ENCODE measurements around the gene ANKS6. TPM values are rescaled to one million over a fixed set of nuclear protein-coding genes. Genes with fewer than 3 reads are reported as not detected.

The ANKS6 gene
- total and polyA plus RNA-seq, 10 of the 15 experiments (the other 5 are each of a cell fraction or from before 2014, with no cell fraction given): 2.0 to 16.2 (median 6.1) TPM

GRCh38 chr9:98818764-98819163 lies 22.4 kb upstream of the ANKS6 start:
- DNase-seq (ENCODE audit: low read depth, low spot score): no peak
- BruUV-seq (replicated peaks): no TSS peak
- RAD21 ChIA-PET (ENCODE audit: unreplicated experiment): no interaction called here
- WGBS (ENCODE audit: insufficient coverage, insufficient replicate concordance, low lambda C conversion rate, missing lambda C conversion rate): 50% methylated on average over 2 of the region's 2 CpGs
- no peaks in the 10 kb centered on the region for H4K20me1 ChIP-seq (ENCODE audit: control insufficient read depth, insufficient read depth)
- H3K4me2 ChIP-seq (ENCODE audit: control insufficient read depth, insufficient read depth): no peak overlapping the region
- no peaks in the 10 kb centered on the region for H3K27me3 ChIP-seq (replicated peaks in 1 of 2; ENCODE audit: control insufficient read depth in 2 of 2, insufficient read depth in 2 of 2, low read length in 1 of 2)
- POLR2A ChIA-PET: no interaction called here
- CTCF ChIA-PET: no interaction called here
- ATAC-seq: no peak
- no peak overlapping the region for H3K4me3 ChIP-seq
- H3K9me3 ChIP-seq (replicated peaks; ENCODE audit: control insufficient read depth, insufficient read depth, low read length): no peaks in the 10 kb centered on the region
- H3K9ac ChIP-seq (ENCODE audit: control insufficient read depth, insufficient read depth, low read length): no peak overlapping the region
- intact Hi-C loops (cut with micrococcal nuclease; ENCODE audit: unreplicated experiment) (no loop called here), in situ Hi-C loops (cut with MboI) (no loop called here)
- H3K4me1 ChIP-seq (ENCODE audit: control insufficient read depth, insufficient read depth, low read length): no peaks in the 10 kb centered on the region
- no peak overlapping the region for H3K27ac ChIP-seq (ENCODE audit: control insufficient read depth, insufficient read depth)
- no peak overlapping the region for H2AFZ ChIP-seq (ENCODE audit: control insufficient read depth, low read depth, low read length)
- SMC1A ChIA-PET (ENCODE audit: uncharacterized antibody, unreplicated experiment): no interaction called here
- no peak for FAIRE-seq
- no peaks in the 10 kb centered on the region for H3K79me2 ChIP-seq (ENCODE audit: control insufficient read depth, insufficient read depth, low read length)
- no peaks in the 10 kb centered on the region for H3K36me3 ChIP-seq (ENCODE audit: control insufficient read depth in 2 of 2, insufficient read depth in 2 of 2, low read length in 1 of 2)
- TF ChIP-seq SPI1 (IDR thresholded peaks at IDR 0.05; ENCODE audit: borderline replicate concordance, insufficient read depth, low read depth, low read length) (no peak), NR2F1 (conservative IDR thresholded peaks at IDR 0.05) (no peak), CHD2 (IDR thresholded peaks at IDR 0.05; ENCODE audit: borderline replicate concordance, low read depth, low read length) (no peak), SREBF1 (IDR thresholded peaks at IDR 0.05; ENCODE audit: low read length) (no peak), NBN (IDR thresholded peaks at IDR 0.05) (no peak), JUND (IDR thresholded peaks at IDR 0.05; ENCODE audit: low read depth, low read length) (no peak), ASH2L (IDR thresholded peaks at IDR 0.05; ENCODE audit: borderline replicate concordance, low read depth) (no peak), SP1 (IDR thresholded peaks at IDR 0.05; ENCODE audit: low read depth, low read length) (no peak), SMARCA5 (IDR thresholded peaks at IDR 0.05) (no peak), FOXM1 (IDR thresholded peaks at IDR 0.05; ENCODE audit: low read depth, low read length) (no peak)
- TF ChIP-seq, protein P1, sequence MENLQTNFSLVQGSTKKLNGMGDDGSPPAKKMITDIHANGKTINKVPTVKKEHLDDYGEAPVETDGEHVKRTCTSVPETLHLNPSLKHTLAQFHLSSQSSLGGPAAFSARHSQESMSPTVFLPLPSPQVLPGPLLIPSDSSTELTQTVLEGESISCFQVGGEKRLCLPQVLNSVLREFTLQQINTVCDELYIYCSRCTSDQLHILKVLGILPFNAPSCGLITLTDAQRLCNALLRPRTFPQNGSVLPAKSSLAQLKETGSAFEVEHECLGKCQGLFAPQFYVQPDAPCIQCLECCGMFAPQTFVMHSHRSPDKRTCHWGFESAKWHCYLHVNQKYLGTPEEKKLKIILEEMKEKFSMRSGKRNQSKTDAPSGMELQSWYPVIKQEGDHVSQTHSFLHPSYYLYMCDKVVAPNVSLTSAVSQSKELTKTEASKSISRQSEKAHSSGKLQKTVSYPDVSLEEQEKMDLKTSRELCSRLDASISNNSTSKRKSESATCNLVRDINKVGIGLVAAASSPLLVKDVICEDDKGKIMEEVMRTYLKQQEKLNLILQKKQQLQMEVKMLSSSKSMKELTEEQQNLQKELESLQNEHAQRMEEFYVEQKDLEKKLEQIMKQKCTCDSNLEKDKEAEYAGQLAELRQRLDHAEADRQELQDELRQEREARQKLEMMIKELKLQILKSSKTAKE (IDR thresholded peaks at IDR 0.05; ENCODE audit: low read depth, poor library complexity, severe bottlenecking): no peak
- TF ChIP-seq, protein P2, sequence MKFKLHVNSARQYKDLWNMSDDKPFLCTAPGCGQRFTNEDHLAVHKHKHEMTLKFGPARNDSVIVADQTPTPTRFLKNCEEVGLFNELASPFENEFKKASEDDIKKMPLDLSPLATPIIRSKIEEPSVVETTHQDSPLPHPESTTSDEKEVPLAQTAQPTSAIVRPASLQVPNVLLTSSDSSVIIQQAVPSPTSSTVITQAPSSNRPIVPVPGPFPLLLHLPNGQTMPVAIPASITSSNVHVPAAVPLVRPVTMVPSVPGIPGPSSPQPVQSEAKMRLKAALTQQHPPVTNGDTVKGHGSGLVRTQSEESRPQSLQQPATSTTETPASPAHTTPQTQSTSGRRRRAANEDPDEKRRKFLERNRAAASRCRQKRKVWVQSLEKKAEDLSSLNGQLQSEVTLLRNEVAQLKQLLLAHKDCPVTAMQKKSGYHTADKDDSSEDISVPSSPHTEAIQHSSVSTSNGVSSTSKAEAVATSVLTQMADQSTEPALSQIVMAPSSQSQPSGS (IDR thresholded peaks at IDR 0.05; ENCODE audit: low read length): no peak
- TF ChIP-seq, protein P3, sequence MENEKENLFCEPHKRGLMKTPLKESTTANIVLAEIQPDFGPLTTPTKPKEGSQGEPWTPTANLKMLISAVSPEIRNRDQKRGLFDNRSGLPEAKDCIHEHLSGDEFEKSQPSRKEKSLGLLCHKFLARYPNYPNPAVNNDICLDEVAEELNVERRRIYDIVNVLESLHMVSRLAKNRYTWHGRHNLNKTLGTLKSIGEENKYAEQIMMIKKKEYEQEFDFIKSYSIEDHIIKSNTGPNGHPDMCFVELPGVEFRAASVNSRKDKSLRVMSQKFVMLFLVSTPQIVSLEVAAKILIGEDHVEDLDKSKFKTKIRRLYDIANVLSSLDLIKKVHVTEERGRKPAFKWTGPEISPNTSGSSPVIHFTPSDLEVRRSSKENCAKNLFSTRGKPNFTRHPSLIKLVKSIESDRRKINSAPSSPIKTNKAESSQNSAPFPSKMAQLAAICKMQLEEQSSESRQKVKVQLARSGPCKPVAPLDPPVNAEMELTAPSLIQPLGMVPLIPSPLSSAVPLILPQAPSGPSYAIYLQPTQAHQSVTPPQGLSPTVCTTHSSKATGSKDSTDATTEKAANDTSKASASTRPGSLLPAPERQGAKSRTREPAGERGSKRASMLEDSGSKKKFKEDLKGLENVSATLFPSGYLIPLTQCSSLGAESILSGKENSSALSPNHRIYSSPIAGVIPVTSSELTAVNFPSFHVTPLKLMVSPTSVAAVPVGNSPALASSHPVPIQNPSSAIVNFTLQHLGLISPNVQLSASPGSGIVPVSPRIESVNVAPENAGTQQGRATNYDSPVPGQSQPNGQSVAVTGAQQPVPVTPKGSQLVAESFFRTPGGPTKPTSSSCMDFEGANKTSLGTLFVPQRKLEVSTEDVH (IDR thresholded peaks at IDR 0.05; ENCODE audit: low read depth, partially characterized antibody): no peak
- TF ChIP-seq, protein P4, sequence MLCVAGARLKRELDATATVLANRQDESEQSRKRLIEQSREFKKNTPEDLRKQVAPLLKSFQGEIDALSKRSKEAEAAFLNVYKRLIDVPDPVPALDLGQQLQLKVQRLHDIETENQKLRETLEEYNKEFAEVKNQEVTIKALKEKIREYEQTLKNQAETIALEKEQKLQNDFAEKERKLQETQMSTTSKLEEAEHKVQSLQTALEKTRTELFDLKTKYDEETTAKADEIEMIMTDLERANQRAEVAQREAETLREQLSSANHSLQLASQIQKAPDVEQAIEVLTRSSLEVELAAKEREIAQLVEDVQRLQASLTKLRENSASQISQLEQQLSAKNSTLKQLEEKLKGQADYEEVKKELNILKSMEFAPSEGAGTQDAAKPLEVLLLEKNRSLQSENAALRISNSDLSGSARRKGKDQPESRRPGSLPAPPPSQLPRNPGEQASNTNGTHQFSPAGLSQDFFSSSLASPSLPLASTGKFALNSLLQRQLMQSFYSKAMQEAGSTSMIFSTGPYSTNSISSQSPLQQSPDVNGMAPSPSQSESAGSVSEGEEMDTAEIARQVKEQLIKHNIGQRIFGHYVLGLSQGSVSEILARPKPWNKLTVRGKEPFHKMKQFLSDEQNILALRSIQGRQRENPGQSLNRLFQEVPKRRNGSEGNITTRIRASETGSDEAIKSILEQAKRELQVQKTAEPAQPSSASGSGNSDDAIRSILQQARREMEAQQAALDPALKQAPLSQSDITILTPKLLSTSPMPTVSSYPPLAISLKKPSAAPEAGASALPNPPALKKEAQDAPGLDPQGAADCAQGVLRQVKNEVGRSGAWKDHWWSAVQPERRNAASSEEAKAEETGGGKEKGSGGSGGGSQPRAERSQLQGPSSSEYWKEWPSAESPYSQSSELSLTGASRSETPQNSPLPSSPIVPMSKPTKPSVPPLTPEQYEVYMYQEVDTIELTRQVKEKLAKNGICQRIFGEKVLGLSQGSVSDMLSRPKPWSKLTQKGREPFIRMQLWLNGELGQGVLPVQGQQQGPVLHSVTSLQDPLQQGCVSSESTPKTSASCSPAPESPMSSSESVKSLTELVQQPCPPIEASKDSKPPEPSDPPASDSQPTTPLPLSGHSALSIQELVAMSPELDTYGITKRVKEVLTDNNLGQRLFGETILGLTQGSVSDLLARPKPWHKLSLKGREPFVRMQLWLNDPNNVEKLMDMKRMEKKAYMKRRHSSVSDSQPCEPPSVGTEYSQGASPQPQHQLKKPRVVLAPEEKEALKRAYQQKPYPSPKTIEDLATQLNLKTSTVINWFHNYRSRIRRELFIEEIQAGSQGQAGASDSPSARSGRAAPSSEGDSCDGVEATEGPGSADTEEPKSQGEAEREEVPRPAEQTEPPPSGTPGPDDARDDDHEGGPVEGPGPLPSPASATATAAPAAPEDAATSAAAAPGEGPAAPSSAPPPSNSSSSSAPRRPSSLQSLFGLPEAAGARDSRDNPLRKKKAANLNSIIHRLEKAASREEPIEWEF (IDR thresholded peaks at IDR 0.05; ENCODE audit: insufficient replicate concordance, low read depth, low read length): no peak
